Stimulated activated CD8-positive, alpha-beta memory T cell treated with anti-CD3 and anti-CD28 coated beads, Interleukin-15, amount 100 ng/mL, for 48 hours (primary cell): ENCODE results near the gene LRIT3.
"Not testable (repeated sequence)": the region's sequence is repeated elsewhere in the genome, so short reads cannot be mapped to it uniquely, and the experiment has no call there.

ENCODE experiments used
- DNase-seq, 2 donors: peaks; one replicate each; pipeline ENCODE4 v3.0.0-alpha.2; 2020; ENCODE audit warnings: low read depth in 2 of 2

Gene LRIT3

DNA sequence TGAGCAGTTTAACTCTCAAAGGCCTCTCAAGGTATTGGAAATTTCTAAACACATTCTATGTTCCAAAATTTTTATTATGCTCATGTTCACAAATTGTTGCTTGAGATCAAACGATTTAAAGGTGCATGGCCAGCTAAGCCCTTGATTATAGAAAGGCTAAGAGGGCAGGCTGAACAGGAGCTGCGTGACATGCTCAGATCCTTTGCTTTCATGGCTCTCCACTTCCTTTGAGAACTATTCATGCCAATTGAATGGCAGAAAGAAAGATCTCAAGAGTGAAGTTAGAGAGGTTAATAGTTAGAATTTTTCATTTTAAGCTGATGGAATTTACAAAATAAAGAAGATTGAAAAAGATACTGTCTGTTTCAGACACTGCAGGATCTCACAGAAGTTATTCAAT, 594 bp downstream of the LRIT3 start:
- DNase-seq = no peak

DNA sequence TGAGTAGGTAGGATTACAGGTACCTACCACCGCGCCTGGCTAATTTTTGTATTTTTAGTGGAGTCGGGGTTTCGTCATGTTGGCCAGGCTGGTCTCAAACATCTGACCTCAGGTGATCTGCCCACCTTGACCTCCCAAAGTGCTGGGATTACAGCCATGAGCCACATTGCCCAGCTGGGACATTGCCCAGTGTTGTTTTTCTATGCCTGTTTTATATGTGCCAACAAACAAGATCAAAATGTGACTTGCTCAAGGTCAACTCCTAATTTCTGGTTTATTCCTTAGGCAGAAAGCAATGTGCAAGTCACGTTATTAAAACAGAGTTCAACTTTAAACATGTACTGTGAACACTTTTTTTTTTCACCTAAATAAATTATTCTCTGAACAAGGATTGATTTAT, 2.7 kb downstream of the LRIT3 start:
- no peak for DNase-seq

GRCh38 chr4:109859426-109860300, 11.8 kb downstream of the LRIT3 start:
- not testable (repeated sequence) for DNase-seq

DNA sequence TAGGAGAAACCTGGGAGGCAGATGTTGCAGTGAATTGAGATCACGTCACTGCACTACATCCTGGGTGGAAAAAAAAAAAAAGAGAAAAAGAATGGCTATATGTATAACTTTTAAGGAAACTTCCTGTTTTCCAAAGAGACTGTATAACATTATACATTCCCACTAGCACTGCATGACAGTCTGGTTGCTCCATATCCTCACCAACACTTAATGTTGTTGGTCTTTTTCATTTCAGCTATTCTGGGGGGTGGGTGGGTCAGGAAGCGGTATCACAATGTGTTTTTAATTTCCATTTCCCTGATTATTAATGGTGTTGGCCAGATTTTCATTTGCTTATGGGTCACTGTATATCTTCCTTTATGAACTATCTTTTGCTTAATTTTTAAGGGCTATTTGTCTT, 13.4 kb downstream of the LRIT3 start:
- DNase-seq = no peak

- DNase-seq = no peak
These were observed 14.1 kb downstream of the LRIT3 start for GRCh38 chr4:109861916-109862511.

- no peak for DNase-seq
These were observed 16.2 kb downstream of the LRIT3 start for GRCh38 chr4:109864134-109864533.

DNA sequence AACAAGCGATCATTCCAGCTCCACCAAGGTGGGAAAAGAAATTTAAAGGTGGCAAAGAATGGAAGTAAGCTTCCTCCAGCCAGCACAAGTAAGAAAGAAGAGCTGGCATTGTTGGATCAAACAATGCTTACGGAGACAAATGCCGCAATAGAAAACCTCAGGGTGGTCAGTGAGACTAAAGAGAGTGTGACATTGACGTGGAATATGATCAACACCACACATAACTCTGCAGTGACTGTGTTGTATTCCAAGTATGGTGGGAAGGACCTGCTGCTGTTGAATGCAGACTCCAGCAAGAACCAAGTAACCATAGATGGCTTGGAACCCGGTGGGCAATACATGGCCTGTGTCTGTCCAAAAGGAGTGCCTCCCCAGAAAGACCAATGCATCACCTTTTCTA, 22.2 kb downstream of the LRIT3 start:
- DNase-seq = no peak

DNA sequence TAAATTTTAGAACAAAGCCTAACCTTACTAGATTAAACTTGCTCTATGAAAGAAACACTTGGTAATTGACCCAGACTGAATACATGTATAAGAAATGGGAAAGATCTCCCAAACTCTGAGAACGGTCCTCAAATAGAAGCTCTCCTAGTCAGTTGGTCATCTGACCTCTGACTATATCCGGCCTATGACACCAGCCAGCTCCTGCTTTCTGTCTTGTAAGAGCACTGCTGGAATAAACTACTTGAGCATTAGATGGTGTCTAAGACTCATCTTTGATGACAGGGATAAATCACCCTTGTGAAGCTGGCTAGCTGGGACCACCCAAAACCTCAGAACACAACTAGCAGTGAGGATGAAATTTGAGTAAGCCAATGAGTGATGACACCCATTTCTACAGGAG, 24.2 kb downstream of the LRIT3 start:
- no peak for DNase-seq

- no peak for DNase-seq
These were observed 25.2 kb downstream of the LRIT3 start for GRCh38 chr4:109872950-109873656.

DNA sequence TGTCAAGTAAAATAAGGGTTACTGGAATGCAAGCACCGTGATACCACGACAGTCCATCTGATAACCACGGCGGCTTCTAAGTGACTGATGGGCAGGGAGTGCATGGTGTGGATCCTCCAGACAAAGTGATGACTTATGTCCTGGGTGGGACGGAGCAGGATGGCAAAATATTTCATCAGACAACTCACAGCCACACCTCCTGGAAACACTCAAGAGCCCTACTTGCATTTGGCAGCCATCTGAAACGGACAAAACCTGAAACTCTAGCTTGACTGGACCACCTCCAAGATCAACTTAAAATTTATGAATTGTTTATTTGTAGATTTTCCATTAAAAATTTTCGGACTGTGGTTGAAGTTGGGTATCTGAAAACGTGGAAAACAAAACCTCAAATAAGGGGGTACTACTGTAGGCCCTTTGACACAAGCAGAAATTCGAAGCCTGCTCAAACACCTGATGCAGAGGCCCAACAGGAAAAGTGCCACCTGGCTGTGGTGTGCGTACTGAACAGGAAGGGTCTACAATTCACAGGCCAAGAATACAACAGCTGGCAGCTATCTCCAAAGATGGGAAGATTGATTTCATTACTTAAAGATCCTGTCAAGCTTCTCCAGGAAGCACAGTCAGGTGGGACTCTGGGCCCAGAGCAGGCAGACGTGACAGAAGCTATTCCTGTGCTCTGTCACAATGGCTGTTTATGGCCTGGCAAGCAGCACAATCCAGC, 26.0 kb downstream of the LRIT3 start:
- DNase-seq = no peak

GRCh38 chr4:109875106-109875505, 27.2 kb downstream of the LRIT3 start:
- DNase-seq = no peak

DNA sequence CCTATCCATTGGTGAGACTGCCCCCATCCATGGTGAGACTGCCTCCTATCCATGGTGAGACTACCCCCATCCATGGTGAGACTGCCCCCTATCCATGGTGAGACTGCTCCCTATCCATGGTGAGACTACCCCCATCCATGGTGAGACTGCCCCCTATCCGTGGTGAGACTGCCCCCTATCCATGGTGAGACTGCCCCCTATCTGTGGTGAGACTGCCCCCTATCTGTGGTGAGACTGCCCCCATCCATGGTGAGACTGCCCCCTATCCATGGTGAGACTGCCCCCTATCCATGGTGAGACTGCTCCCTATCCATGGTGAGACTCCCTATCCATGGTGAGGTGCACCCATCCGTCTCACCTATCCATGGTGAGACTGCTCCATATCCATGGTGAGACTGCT, 27.6 kb downstream of the LRIT3 start:
- DNase-seq = not testable (repeated sequence)

DNA sequence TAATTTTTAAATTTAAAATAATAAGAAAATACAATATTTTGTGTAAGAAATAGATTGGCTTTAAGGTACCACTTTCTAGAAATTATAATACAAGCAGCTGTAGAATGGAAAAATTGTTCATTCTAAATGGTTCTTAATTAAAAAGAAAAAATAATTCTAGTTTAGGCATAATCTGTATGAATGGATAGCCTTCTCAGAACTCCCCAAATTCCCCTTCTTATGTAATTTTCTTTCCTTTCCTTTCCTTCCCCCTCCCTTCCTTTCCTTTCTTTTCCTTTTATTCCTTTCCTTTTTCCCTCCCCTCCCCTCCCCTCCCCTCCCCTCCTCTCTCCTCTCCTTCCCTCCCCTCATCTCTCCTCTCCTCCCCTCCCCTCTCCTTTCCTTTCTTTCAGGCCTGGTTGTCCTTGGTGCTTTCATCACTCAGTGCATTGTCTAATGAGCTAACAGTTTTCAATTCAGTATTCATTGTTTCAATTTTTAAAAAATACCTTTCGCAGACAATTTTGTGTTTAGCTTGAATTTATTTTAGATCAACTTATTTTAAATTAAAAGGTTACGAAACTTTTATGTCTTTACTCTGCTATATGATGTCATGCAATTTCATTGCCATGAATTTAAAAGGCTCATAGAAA, 28.8 kb downstream of the LRIT3 start:
- no peak for DNase-seq

DNA sequence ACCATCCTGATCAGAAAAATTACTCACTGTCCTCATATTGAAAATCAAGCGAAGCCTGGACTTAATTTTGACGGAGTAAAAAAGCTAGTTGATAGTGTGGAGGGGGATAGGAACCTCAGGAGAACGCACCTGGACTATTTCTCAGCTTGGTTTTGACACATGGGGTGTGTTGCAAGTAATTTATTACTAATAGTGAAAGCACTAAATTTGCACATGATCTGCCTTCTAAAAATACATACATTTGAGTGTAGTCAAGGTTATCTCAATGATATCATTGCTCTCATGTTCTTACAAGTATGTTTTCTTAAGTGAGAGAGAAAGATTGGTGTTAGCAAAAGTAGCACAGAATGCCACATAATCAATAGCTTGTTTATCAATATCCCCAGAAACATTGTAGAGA, 29.5 kb downstream of the LRIT3 start:
- no peak for DNase-seq

- DNase-seq = no peak
These were observed 30.4 kb downstream of the LRIT3 start for GRCh38 chr4:109878355-109878754.

- DNase-seq = no peak
These were observed 31.2 kb downstream of the LRIT3 start for GRCh38 chr4:109879081-109879480.

- DNase-seq = no peak
These were observed 31.9 kb downstream of the LRIT3 start for GRCh38 chr4:109879636-109880314.

- no peak for DNase-seq
These were observed 38.4 kb downstream of the LRIT3 start for GRCh38 chr4:109886303-109886702.

- no peak for DNase-seq
These were observed 39.2 kb downstream of the LRIT3 start for GRCh38 chr4:109887071-109887470.

DNA sequence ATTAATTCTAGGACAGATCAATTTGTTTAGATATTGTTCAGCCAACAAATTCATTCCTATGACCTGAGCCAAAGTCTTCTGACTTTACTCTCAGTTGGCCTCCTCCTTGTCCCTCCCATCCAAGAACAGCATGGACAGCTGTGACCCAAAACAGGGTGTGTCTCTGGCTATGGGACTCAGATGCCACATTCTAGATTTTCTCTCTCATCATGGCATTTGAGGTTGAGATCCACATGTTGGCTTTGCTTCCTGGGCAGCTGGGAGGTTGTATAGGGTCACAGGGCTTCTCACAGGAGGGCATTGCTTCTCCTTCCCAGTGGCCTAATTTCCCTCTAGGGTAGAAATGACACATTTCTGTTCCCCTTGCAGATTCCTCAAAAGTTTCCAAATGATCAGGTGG, 42.2 kb downstream of the LRIT3 start:
- no peak for DNase-seq
